Uterus (tissue), 2 donors: ENCODE data around the gene RANBP3.

Experiments used
- CTCF ChIP-seq, 4 experiments: fragments of 200-600 bp in 2 of 4; fragments of 450-650 bp in 2 of 4; sonication (generic) in 2 of 4; IDR thresholded peaks; one replicate each; pipeline ENCODE4 v1.5.1; 2016 to 2019; ENCODE audit warnings: antibody characterized with exemption in 4 of 4, mild to moderate bottlenecking in 2 of 4, moderate library complexity in 1 of 4
- POLR2A ChIP-seq, 2 donors: fragments of 450-650 bp; IDR thresholded peaks; one replicate each; pipeline ENCODE4 v1.6.1; 2016; ENCODE audit warnings: antibody characterized with exemption in 2 of 2, mild to moderate bottlenecking in 1 of 2, moderate library complexity in 1 of 2

DNA sequence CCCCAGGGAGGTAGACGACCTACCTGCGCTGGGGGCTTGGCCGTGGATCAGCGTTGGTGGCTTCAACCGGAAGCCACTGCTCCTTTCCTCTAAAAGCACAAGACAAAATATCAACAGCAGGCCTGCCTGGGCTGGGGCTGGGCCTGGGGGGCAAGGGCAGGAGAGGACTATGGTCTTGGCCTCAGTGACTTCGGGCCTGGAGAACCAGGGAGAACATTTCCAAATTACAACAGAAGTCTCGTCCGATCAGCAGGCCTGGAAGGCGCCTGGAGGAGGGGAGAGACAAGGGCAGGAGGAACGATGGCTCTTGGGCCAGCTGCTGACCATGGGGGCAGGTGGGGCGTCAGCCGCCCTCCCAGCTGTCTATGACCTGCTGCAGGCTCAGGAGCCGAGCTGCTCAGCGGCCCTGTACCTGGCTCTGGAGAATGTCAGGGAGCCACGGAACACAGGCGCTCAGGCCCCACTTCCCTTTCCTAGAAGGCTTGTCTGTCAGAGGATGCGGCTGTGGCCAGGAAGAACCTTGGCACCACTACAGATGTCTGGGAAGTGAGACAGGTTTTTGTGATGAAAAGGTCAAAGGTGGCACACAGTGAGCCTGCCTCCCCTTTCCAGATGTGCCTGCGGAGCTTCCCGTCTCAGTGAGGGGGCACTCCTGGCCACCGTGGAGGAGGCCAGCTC, 44.4 kb downstream of the RANBP3 start:
- no peak for TF ChIP-seq CTCF (IDR thresholded peaks at IDR 0.05)
- no peak for TF ChIP-seq POLR2A (IDR thresholded peaks at IDR 0.05)
